ENCODE measurements around the gene BPIFB3. TPM values are rescaled to one million over a fixed set of nuclear protein-coding genes. Genes with fewer than 3 reads are reported as not detected.

Gene BPIFB3
- total RNA-seq, 1 donor from 2014 or later = not detected

GRCh38 chr20:33026779-33027759 lies 26.6 kb upstream of the BPIFB3 start:
- no peaks in the 10 kb centered on the region for H3K4me1 Mint-ChIP-seq (ENCODE audit: unreplicated experiment)
- no peak overlapping the region for H3K4me3 Mint-ChIP-seq

GRCh38 chr20:33027769-33028751 lies 25.6 kb upstream of the BPIFB3 start:
- no peak overlapping the region for H3K4me3 Mint-ChIP-seq
- peaks cover 15% of the 10 kb centered on the region for H3K27me3 Mint-ChIP-seq
- no peak overlapping the region for H3K27ac Mint-ChIP-seq
- H3K9me3 Mint-ChIP-seq = peaks cover under 1% of the 10 kb centered on the region
- H3K4me1 Mint-ChIP-seq (ENCODE audit: unreplicated experiment) = no peaks in the 10 kb centered on the region
- no peak for DNase-seq (ENCODE audit: extremely low spot score, unreplicated experiment)
- no peak for TF ChIP-seq CTCF (conservative IDR thresholded peaks at IDR 0.05)
- no peaks in the 10 kb centered on the region for H3K36me3 Mint-ChIP-seq

More at GRCh38 chr20:33026779-33027759, 26.6 kb upstream of the BPIFB3 start:
- no peak for DNase-seq (ENCODE audit: extremely low spot score, unreplicated experiment)
- Mint-ChIP-seq H3K27me3 (peaks cover 8% of the 10 kb centered on the region), H3K27ac (no peak overlapping the region), H3K36me3 (no peaks in the 10 kb centered on the region), H3K9me3 (no peaks in the 10 kb centered on the region)
- TF ChIP-seq CTCF (conservative IDR thresholded peaks at IDR 0.05) = no peak

GRCh38 chr20:33028875-33029274 lies 24.8 kb upstream of the BPIFB3 start:
- Mint-ChIP-seq H3K27ac (no peak overlapping the region), H3K27me3 (peaks cover 19% of the 10 kb centered on the region), H3K4me1 (ENCODE audit: unreplicated experiment) (no peaks in the 10 kb centered on the region), H3K9me3 (peaks cover 4% of the 10 kb centered on the region), H3K4me3 (no peak overlapping the region), H3K36me3 (no peaks in the 10 kb centered on the region)
- no peak for TF ChIP-seq CTCF (conservative IDR thresholded peaks at IDR 0.05)
- no peak for DNase-seq (ENCODE audit: extremely low spot score, unreplicated experiment)

GRCh38 chr20:33030076-33030475 lies 23.6 kb upstream of the BPIFB3 start:
- Mint-ChIP-seq H3K9me3 (peaks cover 4% of the 10 kb centered on the region), H3K27ac (no peak overlapping the region), H3K36me3 (no peaks in the 10 kb centered on the region), H3K27me3 (peaks cover 23% of the 10 kb centered on the region), H3K4me1 (ENCODE audit: unreplicated experiment) (no peaks in the 10 kb centered on the region), H3K4me3 (no peak overlapping the region)
- no peak for TF ChIP-seq CTCF (conservative IDR thresholded peaks at IDR 0.05)
- DNase-seq (ENCODE audit: extremely low spot score, unreplicated experiment) = no peak

GRCh38 chr20:33030569-33030968 lies 23.1 kb upstream of the BPIFB3 start:
- no peak for DNase-seq (ENCODE audit: extremely low spot score, unreplicated experiment)
- Mint-ChIP-seq H3K4me3 (no peak overlapping the region), H3K4me1 (ENCODE audit: unreplicated experiment) (no peaks in the 10 kb centered on the region), H3K27ac (no peak overlapping the region), H3K36me3 (no peaks in the 10 kb centered on the region), H3K27me3 (peaks cover 25% of the 10 kb centered on the region), H3K9me3 (peaks cover 4% of the 10 kb centered on the region)
- TF ChIP-seq CTCF (conservative IDR thresholded peaks at IDR 0.05) = no peak
